ENCODE data around the gene GRB7.
"Not testable (repeated sequence)": the region's sequence is repeated elsewhere in the genome, so short reads cannot be mapped to it uniquely, and the experiment has no call there.

The GRB7 gene

DNA sequence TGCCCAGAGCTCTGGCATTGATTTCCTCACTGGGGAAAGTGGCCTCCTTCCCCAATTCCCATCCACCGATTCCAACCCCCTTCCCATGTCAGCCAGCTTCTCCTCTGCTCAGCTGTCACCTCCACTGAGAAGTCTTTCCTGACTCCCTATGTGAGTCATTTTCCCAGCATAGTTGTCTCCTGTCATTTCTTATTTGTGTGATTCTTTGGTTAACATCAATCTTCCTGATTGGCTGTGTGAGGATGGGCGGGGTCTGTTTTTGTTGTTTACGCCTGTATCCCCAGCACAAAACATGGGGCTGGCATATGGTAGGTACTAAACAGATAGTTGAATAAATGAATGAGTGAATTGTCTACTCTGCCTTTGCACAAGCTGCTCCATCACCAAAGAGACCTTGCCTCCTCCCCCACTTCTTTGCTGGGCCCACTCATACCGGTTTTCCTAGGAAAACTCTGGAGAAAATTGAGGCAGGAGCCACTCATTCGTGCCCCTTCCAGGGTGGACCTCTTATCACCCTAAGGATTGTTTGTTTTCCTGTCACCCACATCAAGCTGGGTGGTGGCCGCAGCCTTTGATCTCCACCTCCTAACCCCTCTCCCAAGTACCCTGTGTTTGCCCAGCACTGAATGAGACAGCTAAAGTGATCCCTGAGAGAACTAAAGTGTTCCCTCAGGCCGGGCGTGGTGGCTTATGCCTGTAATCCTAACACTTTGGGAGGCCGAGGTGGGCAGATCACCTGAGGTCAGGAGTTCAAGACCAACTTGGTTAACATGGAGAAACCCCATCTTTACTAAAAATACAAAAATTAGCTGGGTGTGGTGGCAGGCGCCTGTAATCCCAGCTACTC is 1.2 kb upstream of the GRB7 start:
- no peak for DNase-seq

DNA sequence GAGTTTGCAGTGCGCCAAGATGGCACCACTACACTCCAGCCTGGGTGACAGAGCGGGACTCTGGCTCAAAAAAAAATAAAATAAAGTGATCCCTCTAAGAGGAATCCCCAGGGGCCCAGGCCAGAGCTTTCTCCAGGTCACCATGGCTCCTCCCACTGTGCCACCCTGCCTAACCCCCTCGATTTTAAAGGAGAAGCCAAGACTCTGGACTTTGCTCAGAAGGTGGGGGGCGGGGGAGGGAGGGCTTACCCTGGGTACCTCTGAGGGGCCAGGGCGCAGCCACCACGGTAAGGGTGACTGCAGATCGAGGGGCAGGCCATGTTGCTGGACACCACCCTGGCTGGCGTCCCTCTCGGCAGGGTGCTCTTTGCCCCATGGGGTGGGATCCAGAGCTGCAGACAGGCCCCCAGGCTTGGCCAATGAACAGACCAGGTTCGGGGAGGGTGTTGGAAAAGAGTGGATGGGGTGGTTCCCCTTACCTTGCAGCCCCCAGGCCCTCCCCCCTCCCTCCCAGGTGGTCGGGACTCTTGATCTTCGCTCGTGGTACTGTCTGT is 455 bp upstream of the GRB7 start:
- no peak for DNase-seq

DNA sequence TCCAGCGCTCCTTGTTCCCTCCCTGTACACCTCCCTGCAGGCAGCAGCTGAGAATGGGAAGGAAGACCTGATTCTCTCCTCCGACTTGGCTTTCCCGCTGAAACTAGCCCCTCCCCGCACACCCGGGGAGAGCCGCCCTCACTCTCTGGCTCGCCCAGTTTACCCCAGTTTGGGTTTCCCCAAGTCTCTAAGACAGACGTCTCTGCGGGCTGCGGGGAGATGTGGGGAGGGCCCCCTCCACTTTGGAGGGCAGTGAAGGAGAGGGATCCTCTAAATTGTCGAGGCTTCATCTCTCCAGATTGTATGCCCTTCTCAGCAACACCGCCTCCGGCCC is 797 bp downstream of the GRB7 start:
- no peak for DNase-seq

DNA sequence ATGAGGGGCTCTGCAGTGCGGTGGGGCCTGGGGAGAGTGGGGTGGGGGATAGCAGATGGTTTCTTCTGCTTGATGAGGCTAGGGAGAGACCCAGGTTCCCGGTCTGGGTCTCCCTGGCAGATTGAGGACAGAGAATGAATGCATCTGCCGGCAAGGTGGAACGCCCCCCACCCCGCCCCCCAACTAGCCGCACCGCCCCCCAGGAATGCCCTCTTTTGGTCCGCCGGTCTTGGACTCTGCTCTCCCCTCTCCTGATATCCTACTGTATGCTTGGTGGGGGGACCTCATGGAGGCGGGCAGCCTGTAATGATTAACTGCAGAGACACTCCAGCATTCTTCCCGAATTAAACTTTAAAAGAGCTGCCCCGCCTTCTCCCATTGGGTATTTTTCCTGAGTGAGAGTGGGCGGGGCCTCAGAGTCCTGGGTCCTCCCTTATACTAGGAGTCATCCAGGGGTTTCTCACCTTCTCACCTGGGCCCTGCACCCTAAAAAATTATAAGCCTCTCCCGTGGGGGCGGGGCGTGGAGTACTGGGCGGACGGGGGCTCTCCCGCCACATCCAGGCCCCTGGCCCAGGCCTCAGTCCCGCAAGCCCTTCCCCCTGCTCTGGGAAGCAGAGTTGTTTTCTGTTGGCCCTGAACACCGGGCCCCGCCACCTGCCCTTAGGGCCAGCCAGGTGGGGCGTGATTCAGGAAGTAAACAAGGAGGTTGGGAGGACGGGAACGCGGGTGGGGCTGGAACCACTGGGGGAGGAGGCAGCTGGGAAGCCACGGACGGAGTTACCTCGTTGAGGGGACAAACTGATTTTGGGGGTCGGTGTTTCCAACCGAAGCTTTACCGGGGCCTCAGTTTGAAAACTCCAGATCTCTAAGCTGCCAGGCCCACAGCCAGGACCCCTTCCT is 1.5 kb downstream of the GRB7 start:
- DNase-seq = no peak

DNA sequence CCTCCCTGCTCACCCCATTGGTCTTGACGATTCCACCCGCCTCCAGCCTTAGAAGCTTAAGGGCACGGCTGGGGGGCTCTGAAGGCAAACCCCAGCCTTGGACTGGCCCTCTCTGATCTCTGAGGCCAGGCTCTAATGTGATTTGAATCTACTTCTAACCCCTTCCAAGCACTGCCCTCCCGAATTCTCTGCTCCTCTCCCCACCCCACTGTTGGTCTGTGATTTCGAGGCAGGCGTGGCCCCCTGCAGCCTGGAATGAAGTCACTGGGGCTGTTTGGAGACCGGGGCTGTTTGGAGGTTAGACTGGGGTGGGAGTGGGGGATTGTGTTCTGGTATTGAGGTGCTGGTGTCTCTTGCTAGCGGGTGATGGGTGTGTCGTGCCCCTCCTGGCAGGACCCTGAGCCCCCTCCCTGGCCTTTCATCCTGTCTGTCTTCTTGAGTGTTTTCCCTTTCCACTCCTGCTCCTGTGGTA is 2.2 kb downstream of the GRB7 start:
- no peak for DNase-seq

DNA sequence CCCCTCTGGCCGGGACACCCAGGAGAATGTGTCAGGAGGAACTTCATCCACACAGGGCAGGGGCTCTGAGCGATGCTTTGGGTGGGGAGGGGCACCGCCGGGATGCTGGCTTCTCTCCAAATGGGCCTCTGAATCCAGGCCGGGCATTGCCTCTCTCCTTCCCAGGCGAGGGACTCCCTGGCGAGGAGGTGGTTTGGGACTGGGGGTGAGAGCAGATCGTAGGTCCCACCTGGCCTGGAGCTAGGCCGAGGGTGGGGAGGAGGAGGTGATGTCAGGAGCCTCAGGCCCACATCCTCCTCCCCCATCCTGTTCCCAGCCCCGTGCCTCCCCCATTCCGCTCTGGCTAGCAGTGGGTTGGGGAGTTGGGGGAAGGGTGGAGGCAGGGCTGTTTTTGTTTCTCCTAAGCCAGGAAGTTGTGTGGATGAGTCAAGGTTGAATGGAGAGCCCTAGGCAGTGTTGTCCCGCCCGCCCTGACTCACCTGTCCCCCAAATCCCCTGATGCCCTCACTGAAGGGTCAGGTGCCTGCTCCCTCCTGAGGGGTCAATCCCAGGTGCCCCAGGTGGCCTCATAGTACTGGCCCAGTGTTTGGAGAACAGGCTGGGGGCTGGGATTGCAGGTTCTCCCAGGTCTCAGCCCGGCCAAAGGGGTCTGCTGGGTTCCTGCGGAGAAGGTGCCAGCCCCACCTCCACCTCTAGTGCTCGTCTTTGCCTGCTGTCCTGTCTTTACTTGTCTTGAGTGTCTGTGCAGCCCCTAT is 2.8 kb downstream of the GRB7 start:
- DNase-seq = no peak

DNA sequence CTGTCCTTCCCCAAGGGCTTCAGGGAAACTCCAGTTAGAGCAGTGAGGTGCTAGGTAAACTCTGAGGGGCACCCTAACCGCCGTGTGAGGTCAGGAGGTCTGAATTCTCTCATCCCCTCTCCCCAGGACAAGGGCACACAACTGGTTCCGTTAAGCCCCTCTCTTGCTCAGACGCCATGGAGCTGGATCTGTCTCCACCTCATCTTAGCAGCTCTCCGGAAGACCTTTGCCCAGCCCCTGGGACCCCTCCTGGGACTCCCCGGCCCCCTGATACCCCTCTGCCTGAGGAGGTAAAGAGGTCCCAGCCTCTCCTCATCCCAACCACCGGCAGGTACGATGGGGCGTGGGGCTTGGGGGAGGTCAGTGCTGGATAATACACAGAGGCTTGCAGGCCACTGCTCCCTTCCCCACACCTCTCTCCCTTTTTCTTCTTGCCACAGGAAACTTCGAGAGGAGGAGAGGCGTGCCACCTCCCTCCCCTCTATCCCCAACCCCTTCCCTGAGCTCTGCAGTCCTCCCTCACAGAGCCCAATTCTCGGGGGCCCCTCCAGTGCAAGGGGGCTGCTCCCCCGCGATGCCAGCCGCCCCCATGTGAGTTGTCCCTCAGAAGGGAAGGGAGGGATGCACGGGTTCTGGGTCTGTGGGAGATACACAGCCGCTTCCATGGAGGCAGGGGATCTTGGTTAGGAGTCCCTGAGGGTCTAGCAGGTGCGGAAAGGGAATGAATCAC is 4.6 kb downstream of the GRB7 start:
- DNase-seq = no peak

DNA sequence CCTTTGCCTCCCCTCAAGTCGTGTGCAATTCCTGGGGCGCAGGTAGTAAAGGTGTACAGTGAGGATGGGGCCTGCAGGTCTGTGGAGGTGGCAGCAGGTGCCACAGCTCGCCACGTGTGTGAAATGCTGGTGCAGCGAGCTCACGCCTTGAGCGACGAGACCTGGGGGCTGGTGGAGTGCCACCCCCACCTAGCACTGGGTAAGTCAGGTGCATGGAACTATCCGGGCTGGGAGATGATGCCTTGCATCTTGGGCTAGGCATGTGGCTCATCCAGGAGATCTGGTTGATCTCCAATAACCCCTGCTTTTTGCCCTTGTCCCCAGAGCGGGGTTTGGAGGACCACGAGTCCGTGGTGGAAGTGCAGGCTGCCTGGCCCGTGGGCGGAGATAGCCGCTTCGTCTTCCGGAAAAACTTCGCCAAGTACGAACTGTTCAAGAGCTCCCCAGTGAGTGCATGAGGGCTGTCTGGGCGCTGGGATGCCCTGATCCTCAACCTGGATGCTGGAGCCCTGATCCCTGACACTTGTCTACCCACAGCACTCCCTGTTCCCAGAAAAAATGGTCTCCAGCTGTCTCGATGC is 5.2 kb downstream of the GRB7 start:
- no peak for DNase-seq

DNA sequence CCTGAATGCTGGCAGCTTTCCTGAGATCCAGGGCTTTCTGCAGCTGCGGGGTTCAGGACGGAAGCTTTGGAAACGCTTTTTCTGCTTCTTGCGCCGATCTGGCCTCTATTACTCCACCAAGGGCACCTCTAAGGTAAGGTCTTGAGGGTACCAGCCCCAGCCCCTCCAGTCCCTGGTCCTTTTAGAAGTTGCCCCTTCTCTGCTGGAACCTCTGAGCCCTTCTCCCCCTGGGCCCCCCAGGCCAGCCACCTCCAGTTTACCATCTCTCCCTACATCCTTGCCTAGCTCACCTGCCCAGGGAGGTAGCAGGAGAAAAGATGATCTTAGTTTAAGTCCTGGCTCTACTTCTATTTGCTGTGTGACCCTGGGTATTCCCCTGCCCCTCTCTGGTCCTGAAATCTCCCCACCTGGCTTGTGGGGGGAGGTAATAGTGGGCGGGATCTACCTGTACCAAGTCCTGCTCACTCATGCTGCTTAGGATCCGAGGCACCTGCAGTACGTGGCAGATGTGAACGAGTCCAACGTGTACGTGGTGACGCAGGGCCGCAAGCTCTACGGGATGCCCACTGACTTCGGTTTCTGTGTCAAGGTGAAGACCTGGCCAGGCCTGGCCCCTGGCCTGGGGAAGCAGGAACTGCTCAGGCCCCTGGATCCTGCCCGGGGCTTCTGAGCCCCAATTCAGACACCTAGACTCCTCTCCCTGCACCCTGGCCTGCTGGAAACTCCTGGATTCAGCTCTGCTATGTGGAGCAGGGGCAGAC is 6.5 kb downstream of the GRB7 start:
- no peak for DNase-seq

DNA sequence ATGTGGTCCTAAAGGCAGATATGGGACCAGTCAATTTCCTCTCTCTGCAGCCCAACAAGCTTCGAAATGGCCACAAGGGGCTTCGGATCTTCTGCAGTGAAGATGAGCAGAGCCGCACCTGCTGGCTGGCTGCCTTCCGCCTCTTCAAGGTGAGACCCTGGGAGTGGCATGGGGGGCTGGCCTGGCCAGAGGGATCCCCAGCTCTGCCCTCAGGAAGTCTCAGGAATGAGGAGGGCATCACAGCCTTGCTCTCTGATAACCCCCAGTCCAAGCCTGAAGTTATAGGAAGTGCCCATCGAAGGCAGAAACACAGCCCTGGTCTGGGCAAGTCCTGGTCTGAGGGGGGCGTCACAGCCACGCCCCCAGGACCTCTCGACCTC is 7.1 kb downstream of the GRB7 start:
- DNase-seq = no peak

DNA sequence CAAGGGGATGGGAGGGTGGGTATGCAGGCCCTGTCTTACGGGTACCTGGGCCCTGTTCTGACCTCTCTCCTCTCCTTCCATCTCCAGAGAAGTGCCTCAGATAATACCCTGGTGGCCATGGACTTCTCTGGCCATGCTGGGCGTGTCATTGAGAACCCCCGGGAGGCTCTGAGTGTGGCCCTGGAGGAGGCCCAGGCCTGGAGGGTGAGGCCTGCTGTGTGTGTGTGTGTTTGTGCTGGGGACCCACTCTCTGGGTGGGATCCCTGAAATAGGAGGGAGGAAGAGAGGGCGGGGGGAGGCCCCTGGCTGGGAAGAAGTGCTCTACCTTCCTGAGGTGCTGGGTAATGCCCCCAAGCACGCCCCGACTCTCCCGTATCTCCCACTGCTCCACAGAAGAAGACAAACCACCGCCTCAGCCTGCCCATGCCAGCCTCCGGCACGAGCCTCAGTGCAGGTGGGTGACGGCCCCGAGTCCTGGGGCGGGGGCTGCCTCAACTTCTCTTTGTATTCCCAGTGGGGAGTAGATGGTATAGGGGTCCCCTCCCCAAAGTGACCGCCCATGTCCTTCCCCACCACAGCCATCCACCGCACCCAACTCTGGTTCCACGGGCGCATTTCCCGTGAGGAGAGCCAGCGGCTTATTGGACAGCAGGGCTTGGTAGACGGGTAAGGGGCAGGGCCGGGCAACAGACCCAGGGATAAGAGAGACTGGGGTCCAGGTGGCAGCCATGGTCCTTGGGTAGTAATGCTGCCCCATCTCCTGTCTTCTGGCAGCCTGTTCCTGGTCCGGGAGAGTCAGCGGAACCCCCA is 7.8 kb downstream of the GRB7 start:
- no peak for DNase-seq

DNA sequence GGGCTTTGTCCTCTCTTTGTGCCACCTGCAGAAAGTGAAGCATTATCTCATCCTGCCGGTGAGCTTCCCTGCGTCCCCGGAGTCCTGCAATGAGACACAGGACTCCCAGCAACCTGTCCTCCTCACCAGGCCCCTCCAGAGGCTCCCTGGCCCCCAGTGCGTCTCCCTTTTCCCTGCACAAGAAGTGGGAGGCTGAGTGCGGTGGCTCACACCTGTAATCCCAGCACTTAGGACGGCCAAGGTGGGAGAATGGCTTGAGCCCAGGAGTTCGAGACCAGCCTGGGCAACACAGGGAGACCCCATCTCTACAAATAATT is 8.4 kb downstream of the GRB7 start:
- DNase-seq = no peak

DNA sequence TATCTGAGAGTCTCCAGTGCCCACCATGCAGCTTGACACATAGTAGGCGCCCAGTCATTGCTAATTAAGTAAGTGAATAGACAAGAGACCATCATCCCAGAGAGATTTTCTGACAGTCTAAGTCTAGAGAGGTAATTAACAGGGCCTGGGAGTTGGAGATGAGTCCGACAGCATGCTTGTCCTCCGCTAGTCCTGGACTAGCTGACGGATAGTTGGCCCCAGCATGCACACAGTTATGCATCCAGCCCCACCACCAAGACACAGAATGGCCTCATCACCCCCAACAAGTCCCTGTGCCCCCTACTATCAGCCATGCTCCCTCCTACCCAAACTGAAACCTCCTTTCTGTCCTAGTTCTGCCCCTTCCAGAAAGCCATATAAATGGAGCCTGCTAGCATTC is 10.0 kb downstream of the GRB7 start:
- DNase-seq = no peak

DNA sequence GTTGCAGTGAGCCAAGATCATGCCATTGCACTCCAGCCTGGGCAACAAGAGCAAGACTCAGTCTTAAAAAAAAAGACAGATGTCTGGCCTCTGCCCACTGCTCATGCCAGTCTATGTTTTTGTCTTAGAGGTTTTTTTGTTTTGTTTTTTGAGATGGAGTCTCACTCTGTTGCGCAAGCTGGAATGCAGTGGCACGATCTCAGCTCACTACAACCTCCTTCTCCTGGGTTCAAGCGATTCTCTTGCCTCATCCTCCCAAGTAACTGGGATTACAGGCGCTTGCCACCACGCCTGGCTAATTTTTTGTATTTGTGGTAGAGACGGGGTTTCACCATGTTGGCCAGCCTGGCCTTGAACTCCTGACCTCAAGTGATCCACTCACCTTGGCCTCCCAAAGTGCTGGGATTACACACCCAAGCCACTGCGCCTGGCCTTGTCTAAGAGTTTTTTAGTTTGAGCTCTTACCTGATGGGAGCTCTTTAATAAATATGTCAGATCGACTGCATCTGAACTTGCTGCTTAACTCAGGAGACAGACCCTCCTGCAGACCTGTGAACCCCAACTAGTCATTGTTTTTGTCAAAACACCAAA is 10.8 kb downstream of the GRB7 start:
- not testable (repeated sequence) for DNase-seq

DNA sequence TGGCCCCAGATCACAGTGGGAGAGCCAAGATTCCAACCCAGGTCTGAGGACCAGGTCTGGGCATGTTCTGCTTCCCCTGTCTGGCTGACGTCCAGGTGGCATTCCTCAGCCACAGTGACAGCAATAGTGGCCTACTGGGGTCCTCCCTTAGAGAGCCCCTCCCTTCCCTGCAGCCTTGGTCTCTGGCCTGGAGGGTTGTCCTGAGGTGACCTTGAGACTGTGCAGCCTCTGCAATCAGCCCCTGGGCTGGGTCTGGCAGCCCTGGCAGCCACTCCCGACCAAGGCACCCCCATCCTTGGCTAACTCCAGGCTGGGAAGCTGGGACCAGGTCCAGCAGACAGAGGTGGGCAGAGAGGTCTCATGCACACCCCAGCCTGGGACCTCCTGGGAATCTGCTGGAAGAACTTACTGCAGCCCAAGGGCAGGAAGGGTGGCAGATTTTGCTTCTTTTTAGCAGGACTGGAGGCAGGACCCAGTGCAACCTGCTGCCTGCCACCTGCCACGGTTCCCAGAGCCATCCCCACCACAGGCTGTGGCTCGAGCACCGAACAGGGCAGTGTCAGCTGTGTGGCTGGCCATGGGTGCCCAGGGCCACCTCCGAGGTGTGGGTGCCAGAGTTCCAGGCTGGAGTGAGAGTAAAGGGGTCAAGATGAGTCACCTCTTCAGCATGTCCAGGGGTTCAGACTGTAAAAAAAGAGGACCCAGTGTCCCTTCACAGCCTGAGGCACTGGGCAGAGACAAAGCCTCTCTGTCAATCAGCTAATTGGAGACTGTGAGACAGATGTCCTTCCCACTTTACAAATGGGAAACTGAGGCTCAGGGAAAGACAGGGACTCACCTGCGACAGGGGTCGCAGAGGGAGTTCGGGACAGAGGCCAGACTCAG is 12.6 kb downstream of the GRB7 start:
- DNase-seq = no peak

DNA sequence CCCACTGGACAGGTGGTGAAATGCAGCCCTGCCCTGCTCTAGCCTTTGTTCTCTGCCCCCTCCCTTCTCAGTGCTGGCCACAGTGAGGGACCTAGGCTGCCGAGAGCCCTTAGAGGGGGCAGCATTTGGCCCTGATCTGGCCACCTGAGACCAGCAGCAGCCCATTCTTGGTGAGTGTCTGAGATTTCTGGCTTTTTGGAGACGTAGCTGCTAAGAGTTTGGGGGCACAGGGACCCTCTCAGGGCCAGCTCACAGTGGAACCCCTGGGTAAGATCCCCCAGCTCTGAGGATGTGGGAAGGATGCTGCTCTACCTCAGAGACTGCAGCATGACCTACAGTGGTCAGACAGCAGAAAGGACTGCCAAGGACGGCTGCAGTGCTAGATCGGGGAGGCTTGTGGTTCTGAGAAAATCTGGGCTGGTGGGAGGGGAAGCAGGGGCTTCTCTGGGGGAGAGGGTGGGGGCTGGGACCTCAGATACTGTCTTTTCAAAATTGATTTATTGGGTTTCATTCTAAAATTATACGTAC is 13.3 kb downstream of the GRB7 start:
- DNase-seq = no peak

DNA sequence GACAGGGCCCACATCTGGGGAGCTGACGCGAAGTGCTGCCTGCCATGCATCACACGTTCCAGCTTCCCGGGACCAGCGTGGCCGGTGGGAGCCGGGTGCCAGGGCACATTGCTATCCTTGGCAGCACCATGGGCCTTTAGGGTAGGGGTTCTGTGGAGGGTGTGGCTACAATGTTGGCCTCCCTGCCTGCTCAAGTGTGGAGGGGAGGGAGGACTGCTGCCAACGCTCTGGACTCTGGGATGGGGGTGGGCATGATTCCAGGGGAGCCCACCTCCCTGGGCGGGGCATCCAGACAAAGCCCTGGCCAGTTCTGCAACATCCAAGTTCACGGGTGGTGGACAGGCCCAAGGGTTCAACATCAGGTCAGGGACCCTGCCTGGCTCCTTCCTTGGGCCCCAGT is 13.9 kb downstream of the GRB7 start:
- no peak for DNase-seq

DNA sequence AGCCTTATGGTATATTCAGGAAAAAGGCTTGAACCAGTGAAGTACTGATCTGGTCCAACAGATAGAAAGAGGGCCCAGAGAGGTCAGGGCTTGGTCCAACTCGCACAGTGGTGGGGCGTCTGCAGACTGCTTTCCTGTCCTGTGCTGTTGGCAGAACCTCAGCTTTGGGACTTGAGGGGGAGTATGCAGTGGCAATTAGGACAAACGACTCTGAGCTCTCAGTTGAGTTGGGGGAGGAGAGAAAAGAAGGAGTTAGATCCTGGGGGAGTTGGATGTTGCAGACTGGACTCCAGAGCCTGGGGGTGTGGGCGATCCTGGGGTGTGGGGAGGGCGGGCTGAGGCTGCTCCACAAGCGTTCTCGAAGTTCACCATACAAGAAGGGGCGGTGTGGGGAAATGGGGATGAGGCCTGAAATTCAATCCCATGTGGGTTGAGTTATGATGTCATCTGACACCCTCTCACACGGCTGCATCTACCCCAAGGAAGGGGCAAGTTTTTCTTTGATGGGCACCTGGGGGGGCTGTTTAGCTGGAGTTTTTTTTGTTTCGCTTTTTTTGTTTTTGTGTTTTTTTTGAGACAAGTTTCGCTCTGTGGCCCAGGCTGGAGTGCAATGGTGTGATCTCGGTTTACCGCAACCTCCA is 14.6 kb downstream of the GRB7 start:
- DNase-seq = no peak
